Measurements from ENCODE around the gene LSG1. TPM values are rescaled to one million over a fixed set of nuclear protein-coding genes. Genes with fewer than 3 reads are reported as not detected.

The LSG1 gene
- total and polyA plus RNA-seq, 2 of the 13 experiments (the other 11 are each of a cell fraction or from before 2014, with no cell fraction given), result 21.4 to 32.1 TPM

GRCh38 chr3:194637066-194637465 is 34.9 kb downstream of the LSG1 start:
- no peaks in the 10 kb centered on the region; a peak in 1 of 5 replicates for H3K27me3 ChIP-seq (ENCODE audit: control insufficient read depth in 1 of 2, insufficient read depth in 2 of 2, low read length in 2 of 2)
- TF ChIP-seq JUNB (CRISPR knock-in tag; IDR thresholded peaks at IDR 0.05; ENCODE audit: borderline replicate concordance) (no peak), ZNF660 (CRISPR knock-in tag; IDR thresholded peaks at IDR 0.05; ENCODE audit: borderline replicate concordance, low read depth) (no peak), PTBP1 (IDR thresholded peaks at IDR 0.05; ENCODE audit: low read depth, low read length, poor library complexity, severe bottlenecking) (no peak), ZNF34 (CRISPR knock-in tag; IDR thresholded peaks at IDR 0.05; ENCODE audit: borderline replicate concordance) (no peak), POLR2AphosphoS2 (IDR thresholded peaks at IDR 0.05; ENCODE audit: low read depth, low read length) (no peak), ZBTB10 (CRISPR knock-in tag; IDR thresholded peaks at IDR 0.05; ENCODE audit: borderline replicate concordance) (no peak), DNMT3B (CRISPR knock-in tag; conservative IDR thresholded peaks at IDR 0.05) (no peak), HNRNPL (IDR thresholded peaks at IDR 0.05; ENCODE audit: low read depth, low read length) (no peak), RNF2 (conservative IDR thresholded peaks at IDR 0.05; ENCODE audit: low read depth) (no peak), ZNF235 (CRISPR knock-in tag; IDR thresholded peaks at IDR 0.05; ENCODE audit: borderline replicate concordance) (no peak), TBX2 (CRISPR knock-in tag; IDR thresholded peaks at IDR 0.05; ENCODE audit: borderline replicate concordance) (no peak), GATAD2A (CRISPR knock-in tag; IDR thresholded peaks at IDR 0.05) (no peak), ZNF543 (CRISPR knock-in tag; IDR thresholded peaks at IDR 0.05) (no peak), ZNF124 (CRISPR knock-in tag; IDR thresholded peaks at IDR 0.05) (no peak)
- H3K79me2 ChIP-seq (ENCODE audit: insufficient read depth, low read length), result no peaks in the 10 kb centered on the region
- no peaks in the 10 kb centered on the region for H3K9me3 ChIP-seq (ENCODE audit: low read length)
- H4K20me1 ChIP-seq (ENCODE audit: insufficient read depth, low read length), result no peaks in the 10 kb centered on the region
- H3K36me3 ChIP-seq (replicated peaks in 1 of 2; ENCODE audit: control insufficient read depth in 1 of 2, insufficient read depth in 2 of 2, low read length in 2 of 2), result peaks cover 1 to 9% of the 10 kb centered on the region in 2 experiments; a peak in 2 of 5 replicates
- WGBS (ENCODE audit: low lambda C conversion rate), result 35% methylated on average over 3 of the region's 3 CpGs
- no peak overlapping the region for H3K27ac ChIP-seq (ENCODE audit: extremely low read length, insufficient read depth, low read length)
- ChIA-PET POLR2A (interaction anchor here (1.3 kb wide), 1 partner anchor 15 kb away, joined by 4 read pairs; no protein-coding TSS in a partner anchor), CTCF (ENCODE audit: low intra/inter-chr PET ratio, low total read pairs) (no interaction called here)
- no peak overlapping the region for H2AFZ ChIP-seq (ENCODE audit: low read length)
- DNase-seq (ENCODE audit: low spot score) (no peak), FAIRE-seq (no peak), ATAC-seq (no peak)
- H3K4me3 ChIP-seq (replicated peaks in 1 of 3; ENCODE audit: insufficient read depth in 1 of 3, low read depth in 2 of 3, low read length in 3 of 3), result no peak overlapping the region
- no peak overlapping the region for H3K4me2 ChIP-seq (ENCODE audit: low read depth, low read length)
- in situ Hi-C loops (cut with HindIII; ENCODE audit: extremely low pct_ligation_motif_present, low pct_unique_long_range_greater_than_20kb) (no loop called here), intact Hi-C loops (cut with micrococcal nuclease; ENCODE audit: unreplicated experiment) (no loop called here)
- no peak overlapping the region for H3K9ac ChIP-seq (ENCODE audit: insufficient read depth, low read depth, low read length)
- peaks cover 6% of the 10 kb centered on the region for H3K4me1 ChIP-seq (ENCODE audit: insufficient read depth, low read length)
- no TSS peak for BruUV-seq (replicated peaks)

Measured in HepG2 (cell line).